Neutrophil (primary cell): ENCODE results near the gene CBR3.

Experiments used
- H3K27ac ChIP-seq: fragments of 200-600 bp; sonication (generic); 2 replicates; pipeline ENCODE4 v1.5.1; 2016; ENCODE audit warnings: mild to moderate bottlenecking, moderate library complexity
- H3K27me3 ChIP-seq: fragments of 200-600 bp; sonication (generic); 2 replicates; pipeline ENCODE4 v1.6.0; 2016; ENCODE audit warnings: mild to moderate bottlenecking
- H3K36me3 ChIP-seq: fragments of 200-600 bp; sonication (generic); 2 replicates; pipeline ENCODE4 v1.5.1; 2017
- H3K4me1 ChIP-seq, 2 experiments: fragments of 200-600 bp in 1 of 2; sonication (generic) in 1 of 2; 1 replicate in 1 of 2; 2 replicates in 1 of 2; pipeline versions ENCODE4 v1.5.1 to v1.6.1; 2013 to 2016; ENCODE audit warnings: low read depth in 1 of 2, low read length in 1 of 2, mild to moderate bottlenecking in 1 of 2, moderate library complexity in 1 of 2; ENCODE audit not compliant: control insufficient read depth in 1 of 2, insufficient read depth in 1 of 2
- H3K4me3 ChIP-seq, 2 experiments: fragments of 200-600 bp in 1 of 2; sonication (generic) in 1 of 2; 1 replicate in 1 of 2; 2 replicates in 1 of 2; pipeline ENCODE4 v1.5.1; 2013 to 2016; ENCODE audit warnings: low read depth in 1 of 2, low read length in 1 of 2, mild to moderate bottlenecking in 1 of 2, moderate library complexity in 1 of 2
- H3K9me3 ChIP-seq: fragments of 200-600 bp; sonication (generic); 2 replicates; pipeline ENCODE4 v1.5.1; 2016
- TF ChIP-seq, protein P1 (sequence below): fragments of 200-600 bp; sonication (generic); IDR thresholded peaks from 2 replicates; pipeline ENCODE4 v1.5.1; 2016; ENCODE audit warnings: antibody characterized with exemption

CBR3 gene

GRCh38 chr21:36186506-36187399 lies 51.9 kb downstream of the CBR3 start:
- Histone ChIP-seq H3K4me1 (peaks cover 72 to 77% of the 10 kb centered on the region in 2 experiments), H3K27ac (peak overlapping the region; percentile 83)

DNA sequence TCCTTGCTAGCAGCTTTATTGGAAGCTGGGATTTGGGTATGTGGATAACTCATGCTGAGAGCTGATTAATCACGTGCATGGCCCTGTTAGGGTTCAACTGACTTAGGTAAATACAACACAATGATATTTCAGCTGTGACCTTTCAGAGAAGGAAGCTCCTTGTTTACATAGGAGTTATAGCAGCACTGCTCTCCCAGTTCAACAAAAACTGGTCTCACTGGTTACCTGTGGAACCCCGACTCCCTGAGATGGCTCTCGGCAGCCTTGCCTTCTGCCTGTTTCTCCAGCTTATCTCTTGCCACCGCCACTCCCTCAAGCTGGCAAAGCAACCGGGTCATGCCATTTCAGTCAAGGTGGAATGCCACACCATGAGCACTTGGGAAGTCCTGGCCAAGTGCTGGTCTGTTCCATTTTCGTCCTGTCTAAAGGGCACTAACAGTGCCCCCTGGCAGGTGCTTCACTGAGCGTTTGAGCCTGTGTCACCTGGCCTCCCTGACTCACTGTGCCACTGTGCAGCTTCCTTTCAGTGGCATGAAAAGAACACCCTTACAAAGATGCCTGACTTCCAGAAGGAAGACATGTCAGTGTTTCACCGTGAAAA lies 53.3 kb downstream of the CBR3 start:
- H3K36me3 ChIP-seq: peaks cover 5% of the 10 kb centered on the region
- no peak overlapping the region for H3K4me3 ChIP-seq
- H3K27ac ChIP-seq: peak overlapping the region; percentile 72
- H3K9me3 ChIP-seq: no peaks in the 10 kb centered on the region
- no peaks in the 10 kb centered on the region for H3K27me3 ChIP-seq
- H3K4me1 ChIP-seq: peaks cover 58 to 62% of the 10 kb centered on the region in 2 experiments
- TF ChIP-seq, protein P1, sequence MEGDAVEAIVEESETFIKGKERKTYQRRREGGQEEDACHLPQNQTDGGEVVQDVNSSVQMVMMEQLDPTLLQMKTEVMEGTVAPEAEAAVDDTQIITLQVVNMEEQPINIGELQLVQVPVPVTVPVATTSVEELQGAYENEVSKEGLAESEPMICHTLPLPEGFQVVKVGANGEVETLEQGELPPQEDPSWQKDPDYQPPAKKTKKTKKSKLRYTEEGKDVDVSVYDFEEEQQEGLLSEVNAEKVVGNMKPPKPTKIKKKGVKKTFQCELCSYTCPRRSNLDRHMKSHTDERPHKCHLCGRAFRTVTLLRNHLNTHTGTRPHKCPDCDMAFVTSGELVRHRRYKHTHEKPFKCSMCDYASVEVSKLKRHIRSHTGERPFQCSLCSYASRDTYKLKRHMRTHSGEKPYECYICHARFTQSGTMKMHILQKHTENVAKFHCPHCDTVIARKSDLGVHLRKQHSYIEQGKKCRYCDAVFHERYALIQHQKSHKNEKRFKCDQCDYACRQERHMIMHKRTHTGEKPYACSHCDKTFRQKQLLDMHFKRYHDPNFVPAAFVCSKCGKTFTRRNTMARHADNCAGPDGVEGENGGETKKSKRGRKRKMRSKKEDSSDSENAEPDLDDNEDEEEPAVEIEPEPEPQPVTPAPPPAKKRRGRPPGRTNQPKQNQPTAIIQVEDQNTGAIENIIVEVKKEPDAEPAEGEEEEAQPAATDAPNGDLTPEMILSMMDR: no peak

More at GRCh38 chr21:36186506-36187399, 51.9 kb downstream of the CBR3 start:
- H3K9me3 ChIP-seq: no peaks in the 10 kb centered on the region
- no peak overlapping the region for H3K4me3 ChIP-seq
- no peaks in the 10 kb centered on the region for H3K27me3 ChIP-seq
- peaks cover 5% of the 10 kb centered on the region for H3K36me3 ChIP-seq
- TF ChIP-seq, protein P1: no peak

DNA sequence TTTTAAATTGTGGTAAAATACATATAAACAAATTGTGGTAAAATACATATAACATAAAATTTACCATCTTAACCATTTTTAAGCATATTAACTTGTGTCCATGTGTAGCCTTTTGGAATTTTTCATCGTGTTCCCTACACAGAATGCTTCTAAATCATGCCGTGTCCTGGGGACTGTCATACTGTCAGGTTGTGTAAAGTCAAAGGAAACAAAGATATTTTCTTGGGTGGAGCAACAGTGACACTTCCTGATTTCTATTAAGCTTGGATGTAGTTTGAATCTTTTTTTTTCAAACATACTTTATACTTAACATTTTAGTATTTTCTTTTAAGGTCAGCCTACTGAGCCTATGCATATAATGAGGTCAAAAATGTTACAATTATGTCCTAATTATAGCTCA lies 54.1 kb downstream of the CBR3 start:
- peak overlapping the region; percentile 72 for H3K27ac ChIP-seq
- no peaks in the 10 kb centered on the region for H3K27me3 ChIP-seq
- H3K4me1 ChIP-seq: peaks cover 50 to 55% of the 10 kb centered on the region in 2 experiments
- peaks cover 5% of the 10 kb centered on the region for H3K36me3 ChIP-seq
- TF ChIP-seq, protein P1: no peak
- no peak overlapping the region for H3K4me3 ChIP-seq
- no peaks in the 10 kb centered on the region for H3K9me3 ChIP-seq

DNA sequence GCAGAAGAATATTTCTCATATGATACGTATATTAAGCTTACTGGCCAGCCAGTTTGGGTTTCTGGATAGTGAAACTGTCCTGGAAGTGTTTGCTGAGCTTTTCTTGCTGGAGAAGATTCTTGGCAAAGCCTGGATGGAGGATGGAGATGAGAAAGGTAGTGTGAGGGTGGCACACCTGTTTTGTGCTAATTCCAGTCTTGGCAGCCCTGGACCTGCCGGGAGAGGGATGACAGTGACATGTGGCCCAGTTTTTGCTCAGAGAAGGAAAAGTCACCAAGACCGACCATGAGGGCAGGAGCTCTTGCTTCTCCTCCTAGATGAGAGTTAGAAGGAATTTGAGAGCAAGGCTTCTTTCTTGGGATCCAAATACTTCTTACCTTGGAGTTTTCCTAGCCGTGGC lies 55.9 kb downstream of the CBR3 start:
- Histone ChIP-seq H3K36me3 (peaks cover 5% of the 10 kb centered on the region), H3K27ac (no peak overlapping the region), H3K4me3 (no peak overlapping the region), H3K9me3 (no peaks in the 10 kb centered on the region), H3K4me1 (peaks cover 33 to 37% of the 10 kb centered on the region in 2 experiments), H3K27me3 (no peaks in the 10 kb centered on the region)
- TF ChIP-seq, protein P1: no peak

DNA sequence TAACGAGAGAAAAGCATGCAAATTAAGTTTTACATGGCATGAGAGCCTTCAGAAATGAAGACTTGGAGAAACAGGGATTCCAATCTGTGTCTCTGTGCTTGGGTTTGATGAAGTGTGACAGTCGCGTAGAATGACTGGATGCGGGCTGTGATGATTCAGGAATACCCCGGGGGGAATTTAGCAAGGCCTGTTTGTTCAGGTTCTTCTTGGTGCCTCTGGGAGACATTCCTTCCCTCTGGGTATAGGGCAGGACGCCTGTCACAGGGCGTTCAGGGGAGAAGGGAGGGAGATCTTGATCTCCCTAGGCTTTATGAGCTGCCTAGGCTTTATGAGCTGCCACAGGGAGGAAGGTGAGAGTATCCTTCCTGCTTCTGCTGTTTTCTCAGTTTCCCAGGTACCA lies 58.3 kb downstream of the CBR3 start:
- Histone ChIP-seq H3K4me1 (peaks cover 13 to 15% of the 10 kb centered on the region in 2 experiments), H3K4me3 (no peak overlapping the region), H3K27ac (no peak overlapping the region), H3K9me3 (no peaks in the 10 kb centered on the region), H3K27me3 (no peaks in the 10 kb centered on the region), H3K36me3 (peaks cover 4% of the 10 kb centered on the region)
- TF ChIP-seq, protein P1: no peak
